Measurements from ENCODE around the gene ZFP14. TPM values are rescaled to one million over a fixed set of nuclear protein-coding genes. Genes with fewer than 3 reads are reported as not detected.
A peak's percentile ranks its signal among the peaks of the same experiment; 100 is the strongest.
"Not testable (repeated sequence)": the region's sequence is repeated elsewhere in the genome, so short reads cannot be mapped to it uniquely, and the experiment has no call there.

ZFP14 gene
- total and polyA plus RNA-seq, 7 donors, result 0.60 to 13.3 (median 3.5) TPM

GRCh38 chr19:36310416-36310990 lies 68.5 kb downstream of the ZFP14 start:
- WGBS, 2 donors, result 90 to 91% methylated on average over 4 to 5 of the region's 5 CpGs
- intact Hi-C loops (cut with DNase I); H3K4me1 ChIP-seq: not testable (repeated sequence)

GRCh38 chr19:36309759-36310158 lies 69.2 kb downstream of the ZFP14 start:
- intact Hi-C loops (cut with DNase I); H3K36me3 ChIP-seq; H3K27ac ChIP-seq; H3K9me3 ChIP-seq; H3K4me1 ChIP-seq; H3K27me3 ChIP-seq; DNase-seq: not testable (repeated sequence)
- H3K4me3 ChIP-seq, result peak overlapping the region in 2 of 4 donors; percentile 36 to 37
- 66 to 71% methylated on average over 10 to 23 of the region's 23 CpGs for WGBS, 2 donors

More at GRCh38 chr19:36310416-36310990, 68.5 kb downstream of the ZFP14 start:
- not testable (repeated sequence) for H3K27ac ChIP-seq, H3K4me3 ChIP-seq, H3K36me3 ChIP-seq, DNase-seq, H3K27me3 ChIP-seq, H3K9me3 ChIP-seq

- DNase-seq; H3K36me3 ChIP-seq; H3K27ac ChIP-seq; H3K9me3 ChIP-seq; H3K4me1 ChIP-seq; intact Hi-C loops (cut with DNase I); H3K27me3 ChIP-seq: not testable (repeated sequence)
- 58 to 91% methylated on average over 21 to 37 of the region's 39 CpGs for WGBS, 2 donors
- H3K4me3 ChIP-seq, result peak overlapping the region in 2 of 4 donors; percentile 36 to 37
These were observed 69.7 kb downstream of the ZFP14 start for GRCh38 chr19:36309309-36309708.

- 99% methylated on average over 12 of the region's 30 CpGs; no CpG with 5 or more reads in 1 of the 2 donors for WGBS, 2 donors
- H3K36me3 ChIP-seq; H3K9me3 ChIP-seq; H3K4me1 ChIP-seq; H3K27ac ChIP-seq; H3K4me3 ChIP-seq; intact Hi-C loops (cut with DNase I); DNase-seq; H3K27me3 ChIP-seq: not testable (repeated sequence)
These were observed 86.7 kb downstream of the ZFP14 start for GRCh38 chr19:36292317-36292716.

Other genes starting within 250 kb of the ZFP14 start
- gene CAPNS1, start 239.1 kb downstream of the ZFP14 start, total RNA-seq, result 100 to 1,000 TPM; 101 to 116 (median 104) TPM
- gene CAPNS1, start 239.1 kb downstream of the ZFP14 start, polyA plus RNA-seq, result 100 to 1,000 TPM; 656 to 938 (median 931) TPM
- 10 to 100 TPM; 43.0 to 88.5 (median 72.4) TPM for gene COX7A1, start 226.8 kb downstream of the ZFP14 start, total RNA-seq
- 10 to 100 TPM; 11.3 to 27.0 (median 11.4) TPM for gene COX7A1, start 226.8 kb downstream of the ZFP14 start, polyA plus RNA-seq
- gene ZNF565, start 164.5 kb downstream of the ZFP14 start, total RNA-seq, result 1 to 10 TPM; 5.3 to 7.5 (median 6.8) TPM
- 1 to 10 TPM; 2.4 to 4.8 (median 2.5) TPM for gene ZNF565, start 164.5 kb downstream of the ZFP14 start, polyA plus RNA-seq
- gene ZNF146, start 164.1 kb downstream of the ZFP14 start, total RNA-seq, result 10 to 100 TPM; 52.1 to 71.7 (median 57.5) TPM
- 10 to 100 TPM; 28.0 to 32.0 (median 30.0) TPM for gene ZNF146, start 164.1 kb downstream of the ZFP14 start, polyA plus RNA-seq
- 1 to 10 TPM; 4.8 to 8.2 (median 6.9) TPM for gene ZFP82, start 39.4 kb upstream of the ZFP14 start, total RNA-seq
- gene ZFP82, start 39.4 kb upstream of the ZFP14 start, polyA plus RNA-seq, result 1 to 10 TPM in 1 of 3 donors, under 1 TPM in 2; 0.60 to 2.4 (median 0.69) TPM
- 10 to 100 TPM; 15.5 to 21.6 (median 18.4) TPM for gene ZNF566, start 110.4 kb upstream of the ZFP14 start, total RNA-seq
- 1 to 10 TPM; 1.6 to 3.9 (median 2.4) TPM for gene ZNF566, start 110.4 kb upstream of the ZFP14 start, polyA plus RNA-seq
- 10 to 100 TPM in 3 of 4 donors, 1 to 10 TPM in 1; 5.7 to 11.9 (median 11.0) TPM for gene ZNF260, start 149.1 kb upstream of the ZFP14 start, total RNA-seq
- gene ZNF260, start 149.1 kb upstream of the ZFP14 start, polyA plus RNA-seq, result 1 to 10 TPM; 1.8 to 3.5 (median 2.8) TPM
- gene ZNF529, start 194.1 kb upstream of the ZFP14 start, total RNA-seq, result 10 to 100 TPM; 14.2 to 25.2 (median 20.2) TPM
- gene ZNF529, start 194.1 kb upstream of the ZFP14 start, polyA plus RNA-seq, result 1 to 10 TPM in 1 of 3 donors, under 1 TPM in 2; 0.60 to 3.5 (median 0.69) TPM
- gene ZNF382, start 226.1 kb upstream of the ZFP14 start, total RNA-seq, result 10 to 100 TPM; 13.2 to 22.8 (median 19.5) TPM
- gene ZNF382, start 226.1 kb upstream of the ZFP14 start, polyA plus RNA-seq, result 1 to 10 TPM in 1 of 3 donors, under 1 TPM in 1, not detected in 1; 0.60 to 2.1 TPM